ENCODE results near the gene MYH9.

GRCh38 chr22:36235585-36235984, 152.2 kb downstream of the MYH9 start:
- no peak for TF ChIP-seq CTCF (IDR thresholded peaks at IDR 0.05)
- TF ChIP-seq POLR2A (IDR thresholded peaks at IDR 0.05) = no peak
